CD4-positive, alpha-beta memory T cell (primary cell): ENCODE data around the gene FNDC8. TPM values are rescaled to one million over a fixed set of nuclear protein-coding genes. Genes with fewer than 3 reads are reported as not detected.
"Not testable (repeated sequence)": the region's sequence is repeated elsewhere in the genome, so short reads cannot be mapped to it uniquely, and the experiment has no call there.

Experiments used
- CTCF ChIA-PET: fragments of 350-600 bp; sonication (Branson Sonifier 250); formaldehyde crosslinking; loops from one replicate; lab custom pipeline; 2021; ENCODE audit warnings: inconsistent platforms; ENCODE audit not compliant: partially characterized antibody; lab: Charles Lee
- POLR2A ChIA-PET: fragments of 350-600 bp; sonication (Branson Sonifier 250); formaldehyde crosslinking; loops from one replicate; lab custom pipeline; 2021; ENCODE audit not compliant: partially characterized antibody; lab: Charles Lee
- DNase-seq, 5 donors: peaks; one replicate each; pipeline versions ENCODE4 v3.0.0 to v3.0.0-alpha.2; 2020 to 2022; ENCODE audit warnings: mixed read lengths in 1 of 5
- H3K27ac ChIP-seq: one replicate; pipeline ENCODE4 v1.7.0; 2013; ENCODE audit warnings: low read depth, low read length
- H3K27me3 ChIP-seq: 2 replicates; pipeline ENCODE4 v1.7.0; 2013; ENCODE audit warnings: mild to moderate bottlenecking, low read length, moderate library complexity; ENCODE audit not compliant: insufficient read depth
- H3K36me3 ChIP-seq: 2 replicates; pipeline ENCODE4 v1.7.0; 2013; ENCODE audit warnings: mild to moderate bottlenecking, low read length, moderate library complexity; ENCODE audit not compliant: insufficient read depth
- H3K4me1 ChIP-seq: 2 replicates; pipeline ENCODE4 v1.7.0; 2013; ENCODE audit warnings: mild to moderate bottlenecking, low read length, moderate library complexity; ENCODE audit not compliant: insufficient read depth
- H3K4me3 ChIP-seq, 2 donors: one replicate each; pipeline ENCODE4 v1.7.0; 2013; ENCODE audit warnings: low read length in 2 of 2, mild to moderate bottlenecking in 1 of 2
- H3K9me3 ChIP-seq, 2 donors: one replicate each; pipeline ENCODE4 v1.7.0; 2013; ENCODE audit warnings: low read length in 2 of 2, control low read depth in 1 of 2; ENCODE audit not compliant: control insufficient read depth in 1 of 2
- H3K27ac Mint-ChIP-seq, 7 donors: one replicate each; pipeline ENCODE4 v1.8.0; 2020 to 2021; ENCODE audit warnings: mixed read lengths in 7 of 7, mild to moderate bottlenecking in 6 of 7, inconsistent platforms in 3 of 7, moderate library complexity in 3 of 7
- H3K27me3 Mint-ChIP-seq, 2 donors: one replicate each; pipeline ENCODE4 v1.8.0; 2020 to 2021; ENCODE audit warnings: mixed read lengths in 2 of 2
- H3K36me3 Mint-ChIP-seq, 2 donors: one replicate each; pipeline ENCODE4 v1.8.0; 2020 to 2021; ENCODE audit warnings: mixed read lengths in 2 of 2, inconsistent platforms in 1 of 2, mild to moderate bottlenecking in 1 of 2
- H3K4me1 Mint-ChIP-seq, 4 donors: one replicate each; pipeline ENCODE4 v1.8.0; 2020 to 2021; ENCODE audit warnings: mixed read lengths in 4 of 4, mild to moderate bottlenecking in 1 of 4
- H3K4me3 Mint-ChIP-seq, 8 donors: one replicate each; pipeline ENCODE4 v1.8.0; 2020 to 2021; ENCODE audit warnings: mixed read lengths in 8 of 8, mild to moderate bottlenecking in 7 of 8, moderate library complexity in 6 of 8, inconsistent platforms in 3 of 8
- H3K9me3 Mint-ChIP-seq, 8 donors: one replicate each; pipeline ENCODE4 v1.8.0; 2020 to 2021; ENCODE audit warnings: mixed read lengths in 8 of 8, mild to moderate bottlenecking in 5 of 8, inconsistent platforms in 3 of 8, moderate library complexity in 1 of 8
- intact Hi-C: fragments of 100-400 bp; cut with micrococcal nuclease; formaldehyde crosslinking; loops from one replicate; pipeline ENCODE4 v1.15.1; 2023
- polyA plus RNA-seq, 2 donors: library from polyadenylated mRNA; unstranded; fragments of 300-500 nt; fragmentation: Illumina TruSeq; gene quantifications; one replicate each; pipeline ENCODE4 v1.2.3, GENCODE V29; 2021
- total RNA-seq, 2 experiments: library from RNA; stranded (reverse); gene quantifications; one replicate each; pipeline ENCODE4 v1.2.3, GENCODE V29; 2021

The FNDC8 gene
- total and polyA plus RNA-seq, 4 experiments from 2014 or later, result not detected

DNA sequence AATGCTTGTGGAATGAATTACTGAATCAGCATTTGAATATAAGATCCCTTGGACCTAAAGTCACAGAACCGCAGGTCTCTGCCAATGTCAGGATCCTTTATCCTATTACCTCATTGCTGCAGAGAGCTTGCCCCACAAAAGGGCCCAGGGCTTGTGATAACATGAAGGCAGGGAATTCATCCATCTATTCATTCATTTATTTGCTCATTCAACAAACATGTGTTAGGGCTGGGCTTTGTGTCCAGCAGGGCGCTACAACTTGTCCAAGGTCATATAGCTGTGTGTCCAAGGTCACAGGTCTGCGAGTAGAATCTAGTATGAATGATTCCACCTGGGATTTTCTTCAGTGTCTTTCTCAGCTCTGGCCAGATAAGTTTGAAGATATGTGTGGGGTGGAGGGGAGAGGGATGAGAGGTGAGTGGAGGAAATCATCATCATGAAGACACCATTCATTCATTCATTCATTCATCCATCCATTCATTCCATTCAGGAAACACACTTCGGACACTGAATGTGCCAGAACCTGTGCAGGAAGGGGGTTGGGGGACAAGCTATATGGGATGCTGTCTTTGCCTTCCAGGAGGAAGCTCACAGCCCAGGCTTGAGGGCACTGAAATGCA is 24.9 kb downstream of the FNDC8 start:
- H3K27me3 ChIP-seq, result no peaks in the 10 kb centered on the region
- H3K4me1 Mint-ChIP-seq, result peaks cover 6 to 20% (median 13%) of the 10 kb centered on the region in 4 donors
- DNase-seq, result no peak
- H3K27ac Mint-ChIP-seq, result no peak overlapping the region
- ChIA-PET POLR2A (interaction anchor here (2.1 kb wide), 1 partner anchor 14 kb away, joined by 12 read pairs; no protein-coding TSS in a partner anchor), CTCF (no interaction called here)
- H3K27ac ChIP-seq, result no peak overlapping the region
- intact Hi-C loops, result no loop called here
- H3K36me3 Mint-ChIP-seq, result peaks cover 0 to 4% of the 10 kb centered on the region in 2 donors
- H3K36me3 ChIP-seq, result no peaks in the 10 kb centered on the region
- H3K27me3 Mint-ChIP-seq, result no peaks in the 10 kb centered on the region
- H3K4me3 ChIP-seq, result no peak overlapping the region
- peak overlapping the region in 1 of 8 donors; percentile 35 for H3K4me3 Mint-ChIP-seq
- H3K9me3 ChIP-seq, result no peaks in the 10 kb centered on the region
- peaks cover 0 to 4% (median 0%) of the 10 kb centered on the region in 8 donors for H3K9me3 Mint-ChIP-seq
- peaks cover 4% of the 10 kb centered on the region for H3K4me1 ChIP-seq

GRCh38 chr17:35147375-35147905 is 26.0 kb downstream of the FNDC8 start, which contains the start of gene UNC45B:
Gene UNC45B, plus strand, starts transcription at chr17:35147817. Its CDS starts 447 bp downstream, at chr17:35148264.
- no peaks in the 10 kb centered on the region for H3K27me3 ChIP-seq
- H3K4me3 ChIP-seq, result no peak within 1 kb of the TSS
- no peaks in the 10 kb centered on the region for H3K27me3 Mint-ChIP-seq
- H3K4me1 Mint-ChIP-seq, result peaks cover 1 to 10% (median 5%) of the 10 kb centered on the region in 4 donors
- peaks cover 1% of the 10 kb centered on the region for H3K4me1 ChIP-seq
- H3K27ac Mint-ChIP-seq, result peak within 1 kb of the TSS in 1 of 7 donors; percentile 12
- no peak within 1 kb of the TSS for H3K27ac ChIP-seq
- ChIA-PET POLR2A (interaction anchor here (2.1 kb wide), 1 partner anchor 13 kb away, joined by 12 read pairs; no protein-coding TSS in a partner anchor), CTCF (no interaction called here)
- intact Hi-C loops, result no loop called here
- H3K9me3 ChIP-seq, result no peaks in the 10 kb centered on the region
- peaks cover 0 to under 1% of the 10 kb centered on the region in 2 donors for H3K36me3 Mint-ChIP-seq
- peaks cover 0 to 4% (median 0%) of the 10 kb centered on the region in 8 donors for H3K9me3 Mint-ChIP-seq
- H3K4me3 Mint-ChIP-seq, result no peak within 1 kb of the TSS
- no peaks in the 10 kb centered on the region for H3K36me3 ChIP-seq
- DNase-seq, result no peak

- Histone ChIP-seq H3K36me3 (no peaks in the 10 kb centered on the region), H3K27ac (no peak overlapping the region), H3K9me3 (no peaks in the 10 kb centered on the region), H3K4me1 (no peaks in the 10 kb centered on the region), H3K4me3 (no peak overlapping the region), H3K27me3 (no peaks in the 10 kb centered on the region)
- H3K36me3 Mint-ChIP-seq, result no peaks in the 10 kb centered on the region
- H3K27me3 Mint-ChIP-seq, result no peaks in the 10 kb centered on the region
- no peak overlapping the region for H3K27ac Mint-ChIP-seq
- H3K4me3 Mint-ChIP-seq, result no peak overlapping the region
- ChIA-PET CTCF (interaction anchor here (1.1 kb wide), 1 partner anchor 616 kb away, joined by 3 read pairs; no protein-coding TSS in a partner anchor), POLR2A (interaction anchor here (2.1 kb wide), 1 partner anchor 13 kb away, joined by 12 read pairs; no protein-coding TSS in a partner anchor)
- DNase-seq, result no peak
- intact Hi-C loops, result no loop called here
- peaks cover 0 to 8% (median 5%) of the 10 kb centered on the region in 4 donors for H3K4me1 Mint-ChIP-seq
- peaks cover 0 to 4% (median 0%) of the 10 kb centered on the region in 8 donors for H3K9me3 Mint-ChIP-seq
Observed at GRCh38 chr17:35148144-35148543, 26.7 kb downstream of the FNDC8 start.

DNA sequence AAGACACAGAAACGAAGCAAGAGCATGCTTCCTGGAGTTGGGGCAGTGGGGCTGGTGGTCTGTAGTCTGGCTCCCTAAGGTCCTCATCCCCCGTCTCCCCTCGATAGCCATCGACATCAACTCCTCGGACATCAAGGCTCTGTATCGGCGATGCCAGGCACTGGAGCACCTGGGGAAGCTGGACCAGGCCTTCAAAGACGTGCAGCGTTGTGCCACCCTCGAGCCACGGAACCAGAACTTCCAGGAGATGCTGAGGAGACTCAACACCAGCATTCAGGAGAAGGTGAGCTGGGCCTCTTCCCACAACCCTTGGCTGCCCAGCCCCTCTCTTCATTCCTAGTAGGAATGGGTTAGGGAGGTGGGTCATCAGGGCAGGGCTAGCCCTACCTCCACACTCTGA is 28.5 kb downstream of the FNDC8 start:
- Histone ChIP-seq H3K27me3 (no peaks in the 10 kb centered on the region), H3K36me3 (no peaks in the 10 kb centered on the region), H3K9me3 (no peaks in the 10 kb centered on the region), H3K27ac (no peak overlapping the region), H3K4me3 (no peak overlapping the region), H3K4me1 (no peaks in the 10 kb centered on the region)
- no peak for DNase-seq
- Mint-ChIP-seq H3K27me3 (no peaks in the 10 kb centered on the region), H3K36me3 (no peaks in the 10 kb centered on the region), H3K4me1 (no peaks in the 10 kb centered on the region), H3K9me3 (peaks cover 0 to 4% (median 0%) of the 10 kb centered on the region in 8 donors), H3K4me3 (no peak overlapping the region), H3K27ac (peak overlapping the region in 1 of 7 donors; percentile 43)
- intact Hi-C loops, result no loop called here
- POLR2A ChIA-PET, result interaction anchor here (2.0 kb wide), 1 partner anchor 11 kb away, joined by 6 read pairs; no protein-coding TSS in a partner anchor
- CTCF ChIA-PET, result interaction anchor here (0.9 to 1.1 kb wide), 2 partner anchors 60 to 464 kb away, joined by 3 read pairs; no protein-coding TSS in a partner anchor

- Mint-ChIP-seq H3K27ac (peak overlapping the region in 1 of 7 donors; percentile 57), H3K4me3 (peak overlapping the region in 1 of 8 donors; percentile 66)
- H3K36me3 ChIP-seq, H3K27me3 Mint-ChIP-seq, H3K27me3 ChIP-seq, H3K9me3 Mint-ChIP-seq, CTCF ChIA-PET, H3K4me1 ChIP-seq, H3K4me1 Mint-ChIP-seq, intact Hi-C loops, H3K4me3 ChIP-seq, H3K36me3 Mint-ChIP-seq, DNase-seq, H3K27ac ChIP-seq, H3K9me3 ChIP-seq: not testable (repeated sequence)
- POLR2A ChIA-PET, result interaction anchor here (2.0 kb wide), 1 partner anchor 10 kb away, joined by 6 read pairs; no protein-coding TSS in a partner anchor
Observed at GRCh38 chr17:35151080-35151479, 29.7 kb downstream of the FNDC8 start.

DNA sequence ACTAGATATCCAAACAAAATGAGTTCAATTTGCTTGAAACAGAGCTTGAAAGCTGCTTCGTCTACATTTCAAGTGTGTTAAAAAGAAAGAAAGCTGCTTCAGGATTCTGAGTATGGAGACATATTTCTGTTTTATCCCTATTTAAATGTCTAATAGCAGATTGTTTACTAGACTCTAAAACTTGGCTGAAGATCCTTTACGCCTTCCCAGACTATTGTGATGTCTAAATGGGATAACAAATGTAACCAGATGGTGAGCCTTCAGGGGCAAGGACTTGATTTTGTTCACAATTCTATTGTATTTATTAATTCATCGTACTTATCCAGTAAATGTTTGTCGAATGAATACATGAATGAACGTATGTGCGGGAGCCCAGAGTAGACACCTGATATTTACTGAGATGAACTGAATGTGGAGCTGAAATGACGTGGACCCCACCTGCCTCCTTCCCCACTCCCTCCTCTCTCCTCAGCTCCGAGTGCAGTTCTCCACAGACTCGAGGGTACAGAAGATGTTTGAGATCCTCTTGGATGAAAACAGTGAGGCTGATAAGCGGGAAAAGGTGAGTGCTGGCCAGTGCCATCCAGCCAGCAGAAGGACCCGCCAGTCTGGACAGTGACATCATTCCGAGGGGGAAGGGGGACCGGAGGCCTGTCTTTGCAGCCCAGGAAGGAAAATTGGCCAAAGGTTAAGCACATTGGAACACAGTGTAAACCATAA is 31.2 kb downstream of the FNDC8 start:
- DNase-seq, result no peak
- intact Hi-C loops, result no loop called here
- Histone ChIP-seq H3K4me3 (no peak overlapping the region), H3K4me1 (no peaks in the 10 kb centered on the region), H3K27ac (no peak overlapping the region), H3K27me3 (no peaks in the 10 kb centered on the region), H3K36me3 (no peaks in the 10 kb centered on the region), H3K9me3 (no peaks in the 10 kb centered on the region)
- Mint-ChIP-seq H3K9me3 (peaks cover 0 to 4% (median 0%) of the 10 kb centered on the region in 8 donors), H3K4me3 (no peak overlapping the region), H3K4me1 (no peaks in the 10 kb centered on the region), H3K36me3 (no peaks in the 10 kb centered on the region), H3K27me3 (no peaks in the 10 kb centered on the region), H3K27ac (no peak overlapping the region)
- CTCF ChIA-PET, result no interaction called here
- POLR2A ChIA-PET, result interaction anchor here (0.6 kb wide), 1 partner anchor 49 kb away, joined by 3 read pairs; no protein-coding TSS in a partner anchor
